Measurements from ENCODE around the gene BPIFB6.

GRCh38 chr20:33032555-33032954 lies 1.1 kb downstream of the BPIFB6 start:
- TF ChIP-seq POLR2AphosphoS5 (IDR thresholded peaks at IDR 0.05) (no peak), POLR2A (IDR thresholded peaks at IDR 0.05) (no peak), EP300 (IDR thresholded peaks at IDR 0.05; ENCODE audit: low read depth) (no peak), CTCF (IDR thresholded peaks at IDR 0.05) (no peak)

Data from transverse colon (tissue), 4 donors.